ENCODE measurements around the gene CD84. TPM values are rescaled to one million over a fixed set of nuclear protein-coding genes. Genes with fewer than 3 reads are reported as not detected.
A peak's percentile ranks its signal among the peaks of the same experiment; 100 is the strongest.
"Not testable (repeated sequence)": the region's sequence is repeated elsewhere in the genome, so short reads cannot be mapped to it uniquely, and the experiment has no call there.

CD84 gene
- total RNA-seq, 1 experiment from 2014 or later = not detected

DNA sequence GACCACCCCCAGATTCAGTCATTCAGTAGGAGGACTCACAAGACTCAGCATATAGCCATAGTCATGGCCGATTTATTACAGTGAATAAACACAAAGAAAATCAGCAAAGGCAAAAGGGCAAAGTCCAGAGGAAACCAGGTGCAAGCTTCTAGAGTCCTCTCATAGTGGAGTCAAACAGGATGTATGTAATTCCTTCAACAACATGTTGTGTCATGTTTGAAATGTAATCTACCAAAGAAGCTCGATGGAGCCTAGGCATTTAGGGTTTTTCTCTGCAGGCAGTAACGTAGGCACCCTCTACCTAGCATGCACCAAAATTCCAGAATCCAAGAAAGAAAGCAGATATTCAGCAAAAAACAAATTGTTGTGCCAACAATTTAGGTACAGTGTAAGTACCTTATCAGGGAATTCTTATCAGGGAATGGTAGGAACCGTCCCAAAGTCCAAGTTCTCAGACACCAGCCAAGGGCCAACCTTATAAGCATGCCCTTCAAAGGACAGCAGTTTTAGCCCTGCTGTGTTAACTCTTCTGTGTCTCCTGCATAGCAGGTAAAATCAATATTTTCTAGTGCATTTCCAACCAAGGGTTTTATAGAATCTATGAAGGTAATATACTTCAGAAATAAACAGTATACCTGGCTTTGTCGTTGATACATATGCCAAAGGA lies 40.2 kb downstream of the CD84 start:
- peak; percentile 58 to 67 for DNase-seq
- ChIA-PET POLR2A (no interaction called here), CTCF (no interaction called here)
- no peaks in the 10 kb centered on the region; the same call in 1 of the 2 replicates for H3K36me3 ChIP-seq (ENCODE audit: control insufficient read depth, insufficient read depth, low read length)
- intact Hi-C loops (cut with micrococcal nuclease; ENCODE audit: unreplicated experiment) = no loop called here
- H3K27ac Mint-ChIP-seq (ENCODE audit: unreplicated experiment) = peak overlapping the region; percentile 71
- H3K9me3 ChIP-seq = peaks cover 16% of the 10 kb centered on the region
- H3K4me3 Mint-ChIP-seq (ENCODE audit: unreplicated experiment) = peak overlapping the region; percentile 51
- H3K4me3 ChIP-seq (ENCODE audit: low read depth, low read length) = no peak overlapping the region
- H3K36me3 Mint-ChIP-seq (ENCODE audit: insufficient read depth, unreplicated experiment) = no peaks in the 10 kb centered on the region
- TF ChIP-seq, protein P1, sequence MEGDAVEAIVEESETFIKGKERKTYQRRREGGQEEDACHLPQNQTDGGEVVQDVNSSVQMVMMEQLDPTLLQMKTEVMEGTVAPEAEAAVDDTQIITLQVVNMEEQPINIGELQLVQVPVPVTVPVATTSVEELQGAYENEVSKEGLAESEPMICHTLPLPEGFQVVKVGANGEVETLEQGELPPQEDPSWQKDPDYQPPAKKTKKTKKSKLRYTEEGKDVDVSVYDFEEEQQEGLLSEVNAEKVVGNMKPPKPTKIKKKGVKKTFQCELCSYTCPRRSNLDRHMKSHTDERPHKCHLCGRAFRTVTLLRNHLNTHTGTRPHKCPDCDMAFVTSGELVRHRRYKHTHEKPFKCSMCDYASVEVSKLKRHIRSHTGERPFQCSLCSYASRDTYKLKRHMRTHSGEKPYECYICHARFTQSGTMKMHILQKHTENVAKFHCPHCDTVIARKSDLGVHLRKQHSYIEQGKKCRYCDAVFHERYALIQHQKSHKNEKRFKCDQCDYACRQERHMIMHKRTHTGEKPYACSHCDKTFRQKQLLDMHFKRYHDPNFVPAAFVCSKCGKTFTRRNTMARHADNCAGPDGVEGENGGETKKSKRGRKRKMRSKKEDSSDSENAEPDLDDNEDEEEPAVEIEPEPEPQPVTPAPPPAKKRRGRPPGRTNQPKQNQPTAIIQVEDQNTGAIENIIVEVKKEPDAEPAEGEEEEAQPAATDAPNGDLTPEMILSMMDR (IDR thresholded peaks at IDR 0.05; ENCODE audit: insufficient read depth in 1 of 2, low read depth in 1 of 2, low read length in 1 of 2, severe bottlenecking in 1 of 2, unreplicated experiment in 1 of 2) = no peak
- H3K4me1 ChIP-seq = peaks cover 34% of the 10 kb centered on the region
- H3K9me3 Mint-ChIP-seq (ENCODE audit: unreplicated experiment) = peaks cover 19% of the 10 kb centered on the region
- no peaks in the 10 kb centered on the region for H3K27me3 ChIP-seq (replicated peaks; ENCODE audit: control insufficient read depth, insufficient read depth, low read length)
- H3K27me3 Mint-ChIP-seq (ENCODE audit: insufficient read depth, unreplicated experiment) = no peaks in the 10 kb centered on the region
- no TSS peak for BruUV-seq (replicated peaks)
- peaks cover 36% of the 10 kb centered on the region for H3K4me1 Mint-ChIP-seq (ENCODE audit: low read depth, unreplicated experiment)

DNA sequence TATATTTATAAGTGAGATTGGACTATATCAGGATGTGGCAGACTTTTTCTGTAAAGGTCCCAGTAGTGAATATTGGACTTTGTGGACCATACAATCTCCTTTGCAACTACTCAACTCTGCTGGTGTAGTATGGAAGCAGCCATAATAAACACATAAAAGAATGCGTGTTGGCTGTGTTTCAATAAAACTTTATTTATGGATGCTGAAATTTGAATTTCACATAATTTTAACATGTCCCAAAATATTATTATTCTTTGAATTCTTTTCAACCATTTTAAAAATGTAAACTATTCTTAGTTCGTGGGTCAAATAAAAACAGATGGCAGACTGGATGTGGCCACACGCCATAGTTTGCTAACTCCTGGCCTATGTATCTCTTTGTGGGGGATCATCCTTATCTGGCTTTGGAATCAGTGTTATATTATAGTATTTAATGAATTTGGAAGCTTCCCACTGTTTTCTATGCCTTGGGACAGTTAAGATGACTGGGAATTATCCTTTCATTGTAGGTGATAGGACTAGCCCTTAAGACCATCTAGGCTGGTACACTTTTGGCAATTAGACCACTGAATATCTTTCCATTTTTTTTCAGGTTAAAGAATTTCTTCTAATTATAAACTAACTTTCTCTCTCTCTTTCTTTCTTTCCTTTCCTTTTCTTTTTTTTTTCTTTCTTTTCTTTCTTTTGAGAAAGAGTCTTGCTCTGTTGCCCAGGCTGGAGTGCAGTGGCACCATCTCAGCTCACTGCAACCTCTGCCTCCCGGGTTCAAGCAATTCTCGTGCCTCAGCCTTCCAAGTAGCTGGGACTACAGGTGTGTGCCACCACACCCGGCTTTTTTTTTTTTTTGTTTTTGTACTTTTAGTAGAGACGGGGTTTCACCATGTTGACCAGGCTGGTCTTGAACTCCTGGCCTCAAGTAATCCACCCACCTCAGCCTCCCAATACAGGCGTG lies 41.3 kb downstream of the CD84 start:
- ChIA-PET CTCF (no interaction called here), POLR2A (no interaction called here)
- no peaks in the 10 kb centered on the region; the same call in 1 of the 2 replicates for H3K36me3 ChIP-seq (ENCODE audit: control insufficient read depth, insufficient read depth, low read length)
- peaks cover 18% of the 10 kb centered on the region for H3K9me3 ChIP-seq
- no peaks in the 10 kb centered on the region for H3K27me3 Mint-ChIP-seq (ENCODE audit: insufficient read depth, unreplicated experiment)
- TF ChIP-seq, protein P1 (IDR thresholded peaks at IDR 0.05; ENCODE audit: insufficient read depth in 1 of 2, low read depth in 1 of 2, low read length in 1 of 2, severe bottlenecking in 1 of 2, unreplicated experiment in 1 of 2) = no peak
- BruUV-seq (replicated peaks) = no TSS peak
- H3K4me3 Mint-ChIP-seq (ENCODE audit: unreplicated experiment) = no peak overlapping the region
- no peaks in the 10 kb centered on the region for H3K36me3 Mint-ChIP-seq (ENCODE audit: insufficient read depth, unreplicated experiment)
- H3K4me1 ChIP-seq = peaks cover 34% of the 10 kb centered on the region
- H3K9me3 Mint-ChIP-seq (ENCODE audit: unreplicated experiment) = peaks cover 19% of the 10 kb centered on the region
- peak overlapping the region; percentile 71 for H3K27ac Mint-ChIP-seq (ENCODE audit: unreplicated experiment)
- DNase-seq = no peak
- H3K27me3 ChIP-seq (replicated peaks; ENCODE audit: control insufficient read depth, insufficient read depth, low read length) = no peaks in the 10 kb centered on the region
- peaks cover 36% of the 10 kb centered on the region for H3K4me1 Mint-ChIP-seq (ENCODE audit: low read depth, unreplicated experiment)
- intact Hi-C loops (cut with micrococcal nuclease; ENCODE audit: unreplicated experiment) = no loop called here
- no peak overlapping the region for H3K4me3 ChIP-seq (ENCODE audit: low read depth, low read length)

DNA sequence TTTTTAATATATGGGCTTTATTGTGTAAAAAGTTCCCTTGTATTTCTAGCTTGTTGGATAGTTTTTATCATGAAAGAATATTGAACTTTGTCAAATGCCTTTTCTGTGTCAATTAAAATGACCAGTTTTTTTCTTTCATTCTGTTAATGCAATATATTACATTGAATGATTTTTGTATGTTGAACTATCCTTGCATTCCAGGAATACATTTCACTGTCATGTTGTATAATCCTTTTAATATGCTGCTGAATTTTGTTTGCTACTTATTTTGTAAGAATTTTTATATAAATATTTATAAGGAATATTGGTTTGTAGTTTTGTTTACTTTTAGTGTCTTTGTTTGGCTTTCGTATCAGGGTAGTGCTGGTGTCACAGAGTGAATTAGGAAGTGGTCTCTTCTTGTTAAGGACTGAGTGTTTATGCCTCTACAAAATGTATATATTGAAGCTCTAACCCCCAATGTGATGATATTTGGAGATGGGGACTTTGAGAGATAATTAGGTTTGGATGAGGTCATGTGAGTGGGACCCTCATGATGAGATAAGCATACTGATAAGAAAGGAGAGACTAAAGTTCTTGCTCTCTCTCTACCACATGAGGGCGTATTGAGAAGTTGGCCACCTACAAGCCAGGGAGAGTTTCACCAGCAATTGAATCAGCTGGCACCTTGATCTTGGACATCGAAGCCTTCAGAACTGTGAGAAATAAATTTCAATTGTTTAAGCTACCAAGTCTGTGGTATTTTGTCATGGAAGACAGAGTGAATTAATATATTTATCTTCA lies 44.3 kb downstream of the CD84 start:
- intact Hi-C loops (cut with micrococcal nuclease; ENCODE audit: unreplicated experiment) = no loop called here
- H3K36me3 Mint-ChIP-seq (ENCODE audit: insufficient read depth, unreplicated experiment) = no peaks in the 10 kb centered on the region
- POLR2A ChIA-PET = no interaction called here

GRCh38 chr1:160532557-160532813 lies 46.8 kb downstream of the CD84 start:
- H3K27me3 Mint-ChIP-seq (ENCODE audit: insufficient read depth, unreplicated experiment); H3K36me3 Mint-ChIP-seq (ENCODE audit: insufficient read depth, unreplicated experiment); H3K27ac Mint-ChIP-seq (ENCODE audit: unreplicated experiment); H3K4me1 ChIP-seq; H3K4me1 Mint-ChIP-seq (ENCODE audit: low read depth, unreplicated experiment); BruUV-seq (replicated peaks); POLR2A ChIA-PET; intact Hi-C loops (cut with micrococcal nuclease; ENCODE audit: unreplicated experiment); CTCF ChIA-PET; H3K36me3 ChIP-seq (ENCODE audit: control insufficient read depth, insufficient read depth, low read length); H3K27me3 ChIP-seq (replicated peaks; ENCODE audit: control insufficient read depth, insufficient read depth, low read length); DNase-seq; H3K4me3 Mint-ChIP-seq (ENCODE audit: unreplicated experiment); H3K4me3 ChIP-seq (ENCODE audit: low read depth, low read length): not testable (repeated sequence)
- H3K9me3 ChIP-seq = peaks cover 17% of the 10 kb centered on the region
- peaks cover 44% of the 10 kb centered on the region for H3K9me3 Mint-ChIP-seq (ENCODE audit: unreplicated experiment)

More for the DNA sequence above, 44.3 kb downstream of the CD84 start:
- peaks cover 22% of the 10 kb centered on the region for H3K9me3 ChIP-seq
- no peak overlapping the region for H3K4me3 ChIP-seq (ENCODE audit: low read depth, low read length)
- Mint-ChIP-seq H3K27ac (ENCODE audit: unreplicated experiment) (no peak overlapping the region), H3K9me3 (ENCODE audit: unreplicated experiment) (peaks cover 30% of the 10 kb centered on the region), H3K27me3 (ENCODE audit: insufficient read depth, unreplicated experiment) (no peaks in the 10 kb centered on the region), H3K4me3 (ENCODE audit: unreplicated experiment) (no peak overlapping the region), H3K4me1 (ENCODE audit: low read depth, unreplicated experiment) (peaks cover 17% of the 10 kb centered on the region)
- H3K36me3 ChIP-seq (ENCODE audit: control insufficient read depth, insufficient read depth, low read length) = no peaks in the 10 kb centered on the region
- DNase-seq = no peak
- TF ChIP-seq, protein P1 (IDR thresholded peaks at IDR 0.05; ENCODE audit: insufficient read depth in 1 of 2, low read depth in 1 of 2, low read length in 1 of 2, severe bottlenecking in 1 of 2, unreplicated experiment in 1 of 2) = no peak
- no TSS peak for BruUV-seq (replicated peaks)
- CTCF ChIA-PET = no interaction called here
- H3K4me1 ChIP-seq = peaks cover 16% of the 10 kb centered on the region
- H3K27me3 ChIP-seq (replicated peaks; ENCODE audit: control insufficient read depth, insufficient read depth, low read length) = no peaks in the 10 kb centered on the region

Data from Caco-2 (cell line).